ENCODE results near the gene ATP5PF.
A peak's percentile ranks its signal among the peaks of the same experiment; 100 is the strongest.
"Not testable (repeated sequence)": the region's sequence is repeated elsewhere in the genome, so short reads cannot be mapped to it uniquely, and the experiment has no call there.

Gene ATP5PF

DNA sequence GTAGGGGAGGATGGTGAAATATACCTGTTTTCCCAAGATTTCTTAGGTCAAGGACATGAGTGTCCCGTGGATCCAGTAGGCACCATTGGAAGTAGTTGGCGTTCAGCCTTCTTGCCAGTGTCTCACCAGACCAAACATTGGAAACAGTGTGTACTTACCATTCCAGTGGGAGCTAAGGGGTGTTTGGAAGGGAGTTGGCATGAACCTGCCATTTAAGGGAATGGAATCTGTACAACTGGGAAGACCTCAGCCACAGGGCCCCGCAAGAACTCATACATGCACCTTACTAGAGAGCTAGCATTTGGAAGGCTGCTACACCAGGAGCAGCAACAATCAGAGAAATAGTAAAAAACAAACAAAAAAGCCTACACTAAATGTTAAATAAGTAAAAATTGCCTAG lies 12.7 kb downstream of the ATP5PF start:
- no peak for DNase-seq

DNA sequence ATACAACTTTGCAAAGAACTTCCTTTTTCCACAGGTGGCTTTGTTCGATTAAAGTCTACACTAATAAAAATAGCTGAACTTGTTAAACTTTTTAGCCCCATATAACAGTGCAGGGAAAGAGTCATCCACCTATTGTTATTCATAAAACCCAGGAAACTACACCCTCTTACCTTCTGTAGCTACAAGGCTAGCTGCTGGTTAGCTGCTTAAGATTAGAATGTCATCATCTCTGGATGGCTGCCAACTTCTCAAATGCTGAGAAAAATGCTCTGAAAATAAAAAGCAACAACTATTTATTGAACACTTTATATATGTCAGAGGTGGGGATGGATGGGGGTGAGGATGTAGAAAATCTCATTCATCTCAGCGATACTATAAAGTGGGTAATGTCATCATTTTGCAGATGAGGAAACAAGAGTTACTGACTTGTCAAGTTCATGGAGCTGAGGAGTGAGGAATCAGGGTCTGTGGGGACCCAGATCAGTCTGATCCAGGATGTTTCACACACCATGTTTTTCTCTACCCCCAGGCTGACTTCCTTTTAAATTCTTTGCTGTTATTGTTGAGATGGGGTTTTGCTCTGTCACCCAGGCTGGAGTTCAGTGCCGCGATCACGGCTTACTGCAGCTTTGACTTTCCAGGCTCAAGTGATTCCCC lies 17.1 kb downstream of the ATP5PF start:
- DNase-seq: peak in 1 of 2 experiments; percentile 8

DNA sequence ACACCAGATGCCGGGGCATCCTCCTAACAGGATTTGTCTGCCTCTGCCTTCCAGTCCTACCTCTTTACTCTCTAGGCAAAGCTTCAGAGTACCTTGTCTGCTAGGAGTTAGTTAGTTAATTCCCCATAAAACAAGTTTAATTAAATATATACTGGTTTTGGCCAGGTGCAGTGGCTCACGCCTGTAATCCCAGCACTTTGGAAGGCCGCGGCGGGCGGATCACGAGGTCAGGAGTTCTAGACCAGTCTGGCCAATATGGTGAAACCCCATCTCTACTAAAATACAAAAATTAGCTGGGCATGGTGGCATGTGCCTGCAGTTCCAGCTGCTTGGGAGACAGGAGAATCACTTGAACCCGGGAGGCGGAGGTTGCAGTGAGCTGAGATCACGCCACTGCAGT lies 20.6 kb downstream of the ATP5PF start:
- not testable (repeated sequence) for DNase-seq

DNA sequence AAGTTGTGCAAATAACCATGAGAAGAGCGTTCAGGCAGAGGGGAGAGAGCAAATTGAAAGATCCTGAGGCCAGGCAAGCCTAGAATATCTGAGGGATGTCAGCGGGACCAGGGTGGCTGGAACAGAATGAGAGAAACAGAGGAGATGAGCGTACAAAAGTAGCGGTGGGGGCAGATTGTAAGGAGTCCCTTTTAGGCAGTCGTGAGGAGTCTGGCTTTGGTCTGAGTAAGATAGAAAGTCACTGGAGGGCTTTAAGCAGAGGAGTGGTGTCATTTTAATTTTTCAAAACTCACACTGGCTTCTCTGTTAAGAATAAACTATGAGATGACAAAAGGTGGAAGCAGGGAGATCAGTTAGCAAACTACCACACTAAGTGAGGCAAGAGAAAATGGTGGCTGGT lies 24.2 kb downstream of the ATP5PF start:
- DNase-seq: no peak

DNA sequence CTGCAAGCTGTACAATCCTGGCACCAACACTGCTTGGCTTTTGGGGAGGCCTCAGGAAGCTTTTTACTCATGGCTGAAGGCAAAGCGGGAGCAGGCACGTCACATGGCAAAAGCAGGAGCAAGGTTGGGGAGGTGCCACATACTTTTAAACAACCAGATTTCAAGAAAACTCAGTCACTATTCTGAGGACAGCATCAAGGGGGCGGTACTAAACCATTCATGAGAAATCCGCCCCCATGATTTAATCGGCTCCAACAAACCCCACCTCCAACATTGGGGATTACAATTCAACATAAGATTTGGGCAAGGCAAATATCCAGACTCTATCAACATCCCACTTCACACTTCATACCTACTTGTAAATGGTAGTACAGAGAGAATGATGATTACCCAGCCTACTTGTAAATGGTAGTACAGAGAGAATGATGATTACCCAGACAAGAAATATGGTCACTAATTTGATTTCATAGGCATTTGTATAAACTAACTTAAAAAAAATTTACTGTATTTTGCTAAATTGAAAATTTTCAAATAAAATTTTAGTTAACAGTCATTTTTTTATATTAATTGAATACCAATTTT lies 24.9 kb downstream of the ATP5PF start:
- DNase-seq: no peak

DNA sequence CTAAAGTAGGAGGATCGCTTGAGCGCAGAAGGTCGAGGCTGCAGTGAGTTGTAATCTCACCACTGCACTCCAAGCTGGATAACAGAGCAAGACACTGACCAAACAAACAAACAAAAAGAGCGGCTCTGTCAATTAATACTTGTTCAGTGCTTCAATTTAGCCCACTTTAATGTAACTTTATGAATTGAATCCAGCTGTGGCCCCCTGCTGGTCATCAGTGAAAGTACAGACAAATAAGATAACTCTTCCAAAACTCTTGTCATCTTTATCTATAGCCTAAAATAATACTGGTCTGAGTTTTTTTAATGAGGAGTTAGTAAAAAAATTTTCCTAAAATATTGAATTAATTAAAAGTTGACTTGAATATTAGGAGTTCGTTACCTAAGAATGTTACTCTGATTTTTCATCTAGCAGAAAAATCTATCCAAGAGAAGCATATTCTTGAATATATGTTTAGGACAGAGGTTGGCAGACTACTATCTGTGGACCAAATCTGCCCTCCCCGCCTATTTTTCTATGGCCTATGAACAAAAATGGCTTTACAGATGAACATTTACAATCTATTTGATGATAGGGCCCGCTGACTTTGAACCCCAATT lies 26.1 kb downstream of the ATP5PF start:
- DNase-seq: peak; percentile 49 to 72

DNA sequence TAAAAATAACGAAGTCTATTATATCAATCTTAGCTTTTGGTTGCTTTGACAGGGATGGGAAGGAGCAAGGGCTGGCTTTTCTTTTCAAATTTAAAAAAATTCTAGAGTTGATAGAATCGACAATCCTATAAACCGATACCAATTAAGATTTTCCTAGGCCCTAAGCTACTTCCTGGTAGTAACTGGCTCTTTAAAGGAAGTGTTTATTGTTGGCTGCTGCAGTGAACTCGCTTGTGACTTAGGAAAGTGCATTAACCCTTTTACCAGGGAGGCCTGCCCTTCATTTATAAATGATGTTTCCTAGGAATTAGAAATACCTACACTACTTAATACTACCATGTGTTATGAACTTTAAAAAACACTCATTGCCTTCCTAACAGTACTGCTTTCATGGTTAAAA lies 33.2 kb downstream of the ATP5PF start:
- DNase-seq: peak; percentile 24 to 25

DNA sequence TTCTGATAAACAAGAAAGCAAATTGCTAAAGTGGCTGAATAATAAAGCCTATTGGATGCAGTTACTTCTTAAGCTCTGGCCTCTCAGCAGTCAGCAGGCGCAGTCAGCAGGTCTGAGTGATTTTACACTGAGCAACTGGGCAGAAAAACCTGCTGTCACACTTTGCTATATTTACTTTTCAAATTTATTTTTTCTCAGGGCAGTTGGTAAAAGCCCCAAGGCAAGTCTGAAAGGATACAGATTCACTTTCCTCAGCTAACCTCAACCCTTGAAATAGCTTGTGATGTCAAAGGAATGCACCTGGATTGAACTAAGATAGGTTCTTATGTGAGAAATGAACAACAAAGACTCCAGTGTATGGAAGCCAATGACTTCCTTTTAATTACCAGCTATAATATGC lies 34.0 kb downstream of the ATP5PF start:
- DNase-seq: no peak

DNA sequence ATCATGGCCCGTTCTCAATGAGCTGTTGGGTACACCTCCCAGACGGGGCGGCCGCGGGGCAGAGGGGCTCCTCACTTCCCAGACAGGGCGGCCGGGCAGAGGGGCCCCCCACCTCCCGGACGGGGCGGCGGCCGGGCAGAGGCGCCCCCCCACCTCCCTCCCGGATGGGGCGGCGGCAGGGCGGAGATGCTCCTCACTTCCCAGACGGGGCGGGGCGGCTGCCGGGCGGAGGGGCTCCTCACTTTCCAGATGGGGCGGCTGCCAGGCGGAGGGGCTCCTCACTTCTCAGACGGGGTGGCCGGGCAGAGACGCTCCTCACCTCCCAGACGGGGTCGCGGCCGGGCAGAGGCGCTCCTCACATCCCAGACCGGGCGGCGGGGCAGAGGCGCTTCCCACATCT lies 39.2 kb downstream of the ATP5PF start:
- not testable (repeated sequence) for DNase-seq

DNA sequence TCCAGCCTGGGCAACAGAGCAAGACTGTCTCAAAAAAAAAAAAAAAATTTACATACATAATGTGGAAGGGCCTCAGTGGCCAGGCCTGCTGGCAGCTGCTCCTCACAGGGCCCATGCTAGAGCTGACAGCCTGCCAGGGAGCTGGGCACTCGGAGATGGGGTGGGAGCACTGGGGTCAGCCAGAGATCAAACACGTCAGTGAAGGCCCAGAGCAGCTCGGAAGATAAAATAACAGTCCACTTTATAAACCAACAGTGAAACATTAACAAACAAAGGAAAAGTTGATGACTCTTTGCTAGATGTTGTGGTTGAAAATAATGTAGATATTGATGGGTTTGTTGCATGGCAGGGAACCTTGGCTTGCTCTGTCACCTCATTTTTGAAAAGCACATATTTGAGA lies 42.7 kb downstream of the ATP5PF start:
- DNase-seq: no peak

DNA sequence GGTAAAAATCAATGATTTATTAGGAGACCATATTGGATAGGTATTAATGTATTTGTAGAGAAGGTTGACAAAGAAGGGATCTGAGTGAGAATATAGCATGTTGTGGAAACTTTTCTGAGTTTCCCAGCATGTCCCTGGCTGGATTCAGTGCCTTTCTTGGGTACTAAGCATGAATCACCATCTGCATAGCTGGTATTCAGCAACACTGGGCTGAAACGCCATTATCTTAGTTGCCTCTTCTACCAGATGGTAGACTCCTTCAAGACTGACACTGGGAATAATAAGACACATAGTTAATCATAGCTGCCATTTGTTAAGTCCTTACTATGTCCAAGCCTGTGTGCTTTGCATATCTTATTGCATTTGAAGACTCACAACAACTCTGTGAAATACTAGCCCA lies 45.5 kb downstream of the ATP5PF start:
- no peak for DNase-seq

DNA sequence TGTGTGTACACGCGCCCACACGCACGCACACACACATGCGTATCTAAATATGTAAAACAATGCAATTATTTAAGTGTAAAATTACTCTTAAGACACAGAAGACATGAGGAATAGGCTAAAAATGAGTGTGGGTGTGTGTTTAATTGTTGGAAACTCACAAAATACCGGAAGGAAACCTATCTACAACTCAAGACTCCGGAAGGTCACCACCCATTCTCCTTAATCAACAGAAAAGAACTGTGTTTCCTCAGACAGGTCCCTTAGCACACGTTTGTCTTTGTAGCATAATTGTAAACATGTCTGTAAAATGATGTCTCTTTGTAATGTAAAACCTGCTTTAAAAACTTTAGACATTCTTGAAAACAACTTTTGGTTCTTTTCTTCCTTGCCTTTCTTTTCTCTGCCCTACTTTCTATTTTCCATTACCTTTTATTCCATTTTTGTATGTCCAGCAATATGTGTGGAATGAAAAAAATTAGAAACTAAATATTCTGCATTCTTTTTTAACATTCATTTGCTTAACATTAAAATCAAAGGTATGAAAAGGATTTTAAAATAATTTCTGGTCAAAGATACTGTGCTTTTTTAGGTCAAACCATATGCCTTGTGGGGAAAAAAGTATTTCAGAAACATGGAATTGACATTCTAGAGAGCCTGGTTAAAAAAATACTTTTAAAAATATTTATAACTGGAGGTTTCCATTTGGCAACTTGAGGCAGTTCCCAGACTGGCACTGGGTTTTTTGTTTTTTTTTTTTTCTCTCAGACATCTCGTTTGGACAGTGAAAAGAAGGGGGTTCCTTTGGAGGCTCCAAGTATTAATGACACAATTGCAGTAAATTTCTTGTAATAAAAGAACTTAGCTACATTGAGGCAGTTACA lies 46.2 kb downstream of the ATP5PF start:
- no peak for DNase-seq

DNA sequence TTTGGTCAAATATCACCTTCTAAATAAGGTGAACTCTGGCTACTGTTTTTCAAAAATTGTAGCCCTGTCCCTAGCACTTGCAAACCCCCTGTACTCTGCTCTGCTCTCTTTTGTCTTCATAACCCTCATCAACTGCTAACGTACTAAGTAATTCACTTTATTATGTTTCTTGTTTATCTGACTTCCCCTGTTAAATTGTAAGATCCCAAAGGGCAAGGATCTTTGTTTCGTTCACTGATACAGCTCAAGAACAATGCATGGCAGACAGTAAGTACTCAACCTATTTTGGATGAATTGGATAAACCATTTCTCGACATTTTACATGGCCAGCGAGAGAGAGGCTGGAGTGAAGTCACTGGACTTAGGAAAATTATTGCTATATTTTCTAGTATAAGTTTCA lies 46.9 kb downstream of the ATP5PF start:
- no peak for DNase-seq

DNA sequence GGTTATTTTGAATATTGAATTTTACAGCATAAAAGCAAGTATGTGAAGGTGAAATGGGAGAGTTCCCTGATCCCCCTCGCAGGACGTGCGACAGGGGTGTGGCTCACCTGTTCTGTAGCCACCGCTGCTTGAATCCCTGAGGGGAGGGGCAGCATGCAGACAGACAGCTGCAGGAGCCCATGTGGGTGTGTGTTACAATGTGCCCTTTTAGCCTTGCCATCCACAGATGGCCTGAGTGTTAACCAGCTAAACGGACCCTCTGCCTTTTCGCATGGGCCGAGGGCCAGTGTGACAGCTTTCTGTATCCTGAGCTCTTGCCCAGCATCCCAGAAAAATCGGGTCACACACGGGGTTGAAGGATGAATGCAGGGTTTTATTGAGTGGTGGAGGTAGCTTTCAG lies 52.3 kb downstream of the ATP5PF start:
- DNase-seq: no peak

DNA sequence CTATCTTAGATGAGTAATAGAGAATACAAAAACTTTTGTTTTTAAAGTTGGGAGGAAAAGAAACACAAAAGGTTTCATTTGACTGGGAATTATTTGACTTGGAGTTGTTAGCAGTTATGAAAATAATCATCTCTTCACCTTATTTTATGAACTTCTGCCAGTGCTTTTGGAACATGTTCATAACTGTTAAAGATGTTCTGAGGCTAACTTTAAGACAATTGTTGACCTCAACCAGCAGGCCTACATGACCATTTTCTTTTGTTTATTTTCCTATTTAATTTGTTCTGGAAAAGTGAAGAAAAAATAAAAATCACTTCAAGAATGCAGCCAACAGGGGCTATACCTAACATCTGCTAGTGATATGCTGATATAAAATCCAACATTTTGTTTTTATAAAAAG lies 58.3 kb downstream of the ATP5PF start:
- no peak for DNase-seq

Data from Kasumi-1 (cell line).